WTC11 (cell line): ENCODE measurements around the gene PRKCZ. TPM values are rescaled to one million over a fixed set of nuclear protein-coding genes. Genes with fewer than 3 reads are reported as not detected.

Experiments
- ATAC-seq: fragments of 200-7000 bp; cut with Tn5 transposase; 2 replicates; pipeline ENCODE4 v1.10.0; 2021; ENCODE audit warnings: mild to moderate bottlenecking, moderate library complexity
- CTCF ChIA-PET: fragments of 300-600 bp; sonication (Branson Sonifier 250); formaldehyde crosslinking; loops from one replicate; lab custom pipeline; 2021; ENCODE audit warnings: antibody characterized with exemption; lab: Charles Lee
- POLR2A ChIA-PET: fragments of 350-600 bp; sonication (Branson Sonifier 250); formaldehyde crosslinking; loops from one replicate; lab custom pipeline; 2021; ENCODE audit warnings: antibody characterized with exemption; lab: Charles Lee
- DNase-seq: peaks from one replicate; pipeline ENCODE4 v3.0.0; 2021; ENCODE audit warnings: low spot score
- H3K27ac Mint-ChIP-seq: 2 replicates; pipeline ENCODE4 v1.8.0; 2021; ENCODE audit warnings: mixed read lengths
- H3K27me3 Mint-ChIP-seq: 2 replicates; pipeline ENCODE4 v1.8.0; 2021; ENCODE audit warnings: low read depth, mild to moderate bottlenecking, moderate library complexity, mixed read lengths
- H3K36me3 Mint-ChIP-seq: 2 replicates; pipeline ENCODE4 v1.8.0; 2021; ENCODE audit warnings: mixed read lengths
- H3K4me1 Mint-ChIP-seq: 2 replicates; pipeline ENCODE4 v1.8.0; 2022; ENCODE audit warnings: mixed read lengths
- H3K4me3 Mint-ChIP-seq: 2 replicates; pipeline ENCODE4 v1.8.0; 2021; ENCODE audit warnings: mild to moderate bottlenecking, moderate library complexity, mixed read lengths
- H3K9me3 Mint-ChIP-seq: 2 replicates; pipeline ENCODE4 v1.8.0; 2021; ENCODE audit warnings: mixed read lengths
- CREB1 ChIP-seq: sonication (generic); formaldehyde crosslinking; IDR thresholded peaks from 2 replicates; pipeline ENCODE4 v1.8.0; 2023; ENCODE audit warnings: mild to moderate bottlenecking, missing genetic modification reagents
- GABPB1 ChIP-seq: sonication (generic); formaldehyde crosslinking; IDR thresholded peaks from 2 replicates; pipeline ENCODE4 v1.8.1; 2023; ENCODE audit warnings: mild to moderate bottlenecking, missing genetic modification reagents
- HMGA2 ChIP-seq: fragments of 250-450 bp; sonication (Bioruptor Pico); IDR thresholded peaks from 2 replicates; pipeline ENCODE4 v1.4.0; 2021; ENCODE audit warnings: mild to moderate bottlenecking, moderate library complexity
- MXD4 ChIP-seq: fragments of 250-450 bp; sonication (Bioruptor Pico); IDR thresholded peaks from 2 replicates; pipeline ENCODE4 v1.8.0; 2021; ENCODE audit warnings: mild to moderate bottlenecking, moderate library complexity, borderline replicate concordance
- NR3C1 ChIP-seq: sonication (generic); formaldehyde crosslinking; conservative IDR thresholded peaks from 2 replicates; pipeline ENCODE4 v1.8.1; 2023; ENCODE audit warnings: low read depth, mild to moderate bottlenecking, missing genetic modification reagents
- OVOL2 ChIP-seq: fragments of 250-450 bp; sonication (Bioruptor Pico); IDR thresholded peaks from 2 replicates; pipeline ENCODE4 v1.9.0; 2021; ENCODE audit warnings: mild to moderate bottlenecking, borderline replicate concordance
- SOX15 ChIP-seq: fragments of 250-450 bp; sonication (Bioruptor Pico); IDR thresholded peaks from 2 replicates; pipeline ENCODE4 v1.9.0; 2021; ENCODE audit warnings: mild to moderate bottlenecking
- TCF7 ChIP-seq: sonication (generic); formaldehyde crosslinking; IDR thresholded peaks from 2 replicates; pipeline ENCODE4 v1.8.0; 2022; ENCODE audit warnings: mild to moderate bottlenecking, low read depth, missing genetic modification reagents, moderate library complexity
- TEAD4 ChIP-seq: sonication (generic); formaldehyde crosslinking; IDR thresholded peaks from 2 replicates; pipeline ENCODE4 v1.8.0; 2022; ENCODE audit warnings: mild to moderate bottlenecking, missing genetic modification reagents
- ZNF138 ChIP-seq: sonication (generic); formaldehyde crosslinking; conservative IDR thresholded peaks from 2 replicates; pipeline ENCODE4 v1.8.1; 2022; ENCODE audit warnings: mild to moderate bottlenecking, moderate library complexity, missing genetic modification reagents
- ZNF219 ChIP-seq: sonication (generic); formaldehyde crosslinking; IDR thresholded peaks from 2 replicates; pipeline ENCODE4 v1.8.0; 2023; ENCODE audit warnings: missing genetic modification reagents, mild to moderate bottlenecking, borderline replicate concordance
- ZNF232 ChIP-seq: sonication (generic); formaldehyde crosslinking; IDR thresholded peaks from 2 replicates; pipeline ENCODE4 v1.8.0; 2022; ENCODE audit warnings: mild to moderate bottlenecking, missing genetic modification reagents
- ZNF396 ChIP-seq: fragments of 250-450 bp; sonication (Bioruptor Pico); IDR thresholded peaks from 2 replicates; pipeline ENCODE4 v1.8.0; 2021; ENCODE audit warnings: mild to moderate bottlenecking, moderate library complexity, borderline replicate concordance
- total RNA-seq: library from RNA; stranded (reverse); gene quantifications from 3 replicates; pipeline ENCODE4 v1.2.3, GENCODE V29; 2021
- TF ChIP-seq, protein P1 (sequence below): fragments of 200-600 bp; IDR thresholded peaks from 2 replicates; pipeline ENCODE4 v1.8.0; 2022; ENCODE audit warnings: antibody characterized with exemption
- TF ChIP-seq, protein P2 (sequence below): sonication (generic); formaldehyde crosslinking; IDR thresholded peaks from 2 replicates; pipeline ENCODE4 v1.8.1; 2023; ENCODE audit warnings: mild to moderate bottlenecking, moderate library complexity, missing genetic modification reagents
- TF ChIP-seq, protein P3 (sequence below): fragments of 250-450 bp; sonication (Bioruptor Pico); conservative IDR thresholded peaks from 2 replicates; pipeline ENCODE4 v1.9.0; 2021; ENCODE audit warnings: mild to moderate bottlenecking
- TF ChIP-seq, protein P4 (sequence below): fragments of 250-450 bp; sonication (Bioruptor Pico); IDR thresholded peaks from 2 replicates; pipeline ENCODE4 v1.8.0; 2021; ENCODE audit warnings: mild to moderate bottlenecking
- TF ChIP-seq, protein P5 (sequence below): sonication (generic); formaldehyde crosslinking; IDR thresholded peaks from 2 replicates; pipeline ENCODE4 v1.8.0; 2023; ENCODE audit warnings: missing genetic modification reagents
- TF ChIP-seq, protein P6 (sequence below): sonication (generic); formaldehyde crosslinking; IDR thresholded peaks from 2 replicates; pipeline ENCODE4 v1.8.1; 2023; ENCODE audit warnings: mild to moderate bottlenecking, missing genetic modification reagents

The PRKCZ gene
- total RNA-seq, 1 experiment from 2014 or later = 52.5 TPM

DNA sequence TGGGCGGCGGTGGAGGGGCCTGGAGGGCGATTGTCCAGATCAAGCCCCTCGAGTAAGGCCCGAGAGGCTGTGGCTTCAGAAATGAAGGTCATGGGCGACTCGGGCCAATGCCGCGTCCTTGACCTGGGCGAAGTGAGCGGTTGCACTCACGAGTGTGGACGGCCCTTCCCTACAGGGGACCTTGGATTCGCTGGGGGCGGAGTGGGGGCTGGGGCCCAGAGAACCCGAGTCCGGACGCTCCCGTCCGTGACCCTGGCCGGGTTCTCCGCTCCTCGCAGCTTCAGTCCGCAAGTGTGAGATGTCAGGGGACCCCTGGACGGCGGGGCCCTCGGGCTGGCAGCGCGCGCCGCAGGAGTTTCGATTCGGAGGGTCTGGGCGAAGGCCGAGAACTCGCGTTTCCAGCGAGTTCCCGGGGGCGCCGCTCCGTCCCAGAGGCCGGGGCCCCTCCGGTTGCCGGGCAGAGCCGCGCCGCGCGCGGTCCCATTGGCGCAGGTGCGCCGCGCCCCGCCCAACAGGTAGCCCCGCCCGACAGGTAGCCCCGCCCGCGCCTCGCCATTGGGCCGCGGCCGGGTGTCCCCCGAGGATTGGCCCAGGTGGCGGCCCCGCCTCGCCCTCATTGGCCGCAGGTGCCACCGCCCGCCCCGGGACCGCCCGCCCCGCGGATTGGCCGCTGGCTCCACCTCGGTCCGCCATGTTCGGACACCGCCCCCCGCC is at the start of gene PRKCZ (continued):
- no peak for TF ChIP-seq GABPB1 (CRISPR knock-in tag)
- TF ChIP-seq, protein P1, sequence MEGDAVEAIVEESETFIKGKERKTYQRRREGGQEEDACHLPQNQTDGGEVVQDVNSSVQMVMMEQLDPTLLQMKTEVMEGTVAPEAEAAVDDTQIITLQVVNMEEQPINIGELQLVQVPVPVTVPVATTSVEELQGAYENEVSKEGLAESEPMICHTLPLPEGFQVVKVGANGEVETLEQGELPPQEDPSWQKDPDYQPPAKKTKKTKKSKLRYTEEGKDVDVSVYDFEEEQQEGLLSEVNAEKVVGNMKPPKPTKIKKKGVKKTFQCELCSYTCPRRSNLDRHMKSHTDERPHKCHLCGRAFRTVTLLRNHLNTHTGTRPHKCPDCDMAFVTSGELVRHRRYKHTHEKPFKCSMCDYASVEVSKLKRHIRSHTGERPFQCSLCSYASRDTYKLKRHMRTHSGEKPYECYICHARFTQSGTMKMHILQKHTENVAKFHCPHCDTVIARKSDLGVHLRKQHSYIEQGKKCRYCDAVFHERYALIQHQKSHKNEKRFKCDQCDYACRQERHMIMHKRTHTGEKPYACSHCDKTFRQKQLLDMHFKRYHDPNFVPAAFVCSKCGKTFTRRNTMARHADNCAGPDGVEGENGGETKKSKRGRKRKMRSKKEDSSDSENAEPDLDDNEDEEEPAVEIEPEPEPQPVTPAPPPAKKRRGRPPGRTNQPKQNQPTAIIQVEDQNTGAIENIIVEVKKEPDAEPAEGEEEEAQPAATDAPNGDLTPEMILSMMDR = no peak
- no peak for TF ChIP-seq TCF7
- no peak for TF ChIP-seq NR3C1 (CRISPR knock-in tag)
- TF ChIP-seq, protein P2, sequence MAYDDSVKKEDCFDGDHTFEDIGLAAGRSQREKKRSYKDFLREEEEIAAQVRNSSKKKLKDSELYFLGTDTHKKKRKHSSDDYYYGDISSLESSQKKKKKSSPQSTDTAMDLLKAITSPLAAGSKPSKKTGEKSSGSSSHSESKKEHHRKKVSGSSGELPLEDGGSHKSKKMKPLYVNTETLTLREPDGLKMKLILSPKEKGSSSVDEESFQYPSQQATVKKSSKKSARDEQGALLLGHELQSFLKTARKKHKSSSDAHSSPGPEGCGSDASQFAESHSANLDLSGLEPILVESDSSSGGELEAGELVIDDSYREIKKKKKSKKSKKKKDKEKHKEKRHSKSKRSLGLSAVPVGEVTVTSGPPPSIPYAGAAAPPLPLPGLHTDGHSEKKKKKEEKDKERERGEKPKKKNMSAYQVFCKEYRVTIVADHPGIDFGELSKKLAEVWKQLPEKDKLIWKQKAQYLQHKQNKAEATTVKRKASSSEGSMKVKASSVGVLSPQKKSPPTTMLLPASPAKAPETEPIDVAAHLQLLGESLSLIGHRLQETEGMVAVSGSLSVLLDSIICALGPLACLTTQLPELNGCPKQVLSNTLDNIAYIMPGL (CRISPR knock-in tag) = peak; percentile 57; the same call in 1 of the 2 replicates

DNA sequence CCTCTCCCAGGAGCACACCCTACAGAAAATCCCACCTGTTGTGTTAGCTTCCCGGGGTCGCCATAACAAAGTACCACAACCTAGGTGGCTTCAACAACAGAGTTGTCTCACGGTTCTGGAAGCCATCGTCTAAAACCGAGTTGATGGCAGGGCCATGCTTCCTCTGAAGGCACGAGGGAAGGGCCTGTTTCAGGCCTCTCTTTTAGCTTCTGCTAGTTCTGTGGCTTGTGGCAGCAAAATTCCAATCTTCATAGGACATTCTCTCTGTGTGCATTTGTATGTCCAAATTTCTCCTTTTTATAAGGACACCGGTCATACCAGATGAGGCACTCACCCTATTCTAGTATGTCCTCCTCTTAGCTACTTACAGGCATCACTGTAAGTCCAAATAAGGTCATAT is 49.8 kb upstream of the PRKCZ start:
- H3K4me3 Mint-ChIP-seq = no peak overlapping the region
- TF ChIP-seq, protein P3, sequence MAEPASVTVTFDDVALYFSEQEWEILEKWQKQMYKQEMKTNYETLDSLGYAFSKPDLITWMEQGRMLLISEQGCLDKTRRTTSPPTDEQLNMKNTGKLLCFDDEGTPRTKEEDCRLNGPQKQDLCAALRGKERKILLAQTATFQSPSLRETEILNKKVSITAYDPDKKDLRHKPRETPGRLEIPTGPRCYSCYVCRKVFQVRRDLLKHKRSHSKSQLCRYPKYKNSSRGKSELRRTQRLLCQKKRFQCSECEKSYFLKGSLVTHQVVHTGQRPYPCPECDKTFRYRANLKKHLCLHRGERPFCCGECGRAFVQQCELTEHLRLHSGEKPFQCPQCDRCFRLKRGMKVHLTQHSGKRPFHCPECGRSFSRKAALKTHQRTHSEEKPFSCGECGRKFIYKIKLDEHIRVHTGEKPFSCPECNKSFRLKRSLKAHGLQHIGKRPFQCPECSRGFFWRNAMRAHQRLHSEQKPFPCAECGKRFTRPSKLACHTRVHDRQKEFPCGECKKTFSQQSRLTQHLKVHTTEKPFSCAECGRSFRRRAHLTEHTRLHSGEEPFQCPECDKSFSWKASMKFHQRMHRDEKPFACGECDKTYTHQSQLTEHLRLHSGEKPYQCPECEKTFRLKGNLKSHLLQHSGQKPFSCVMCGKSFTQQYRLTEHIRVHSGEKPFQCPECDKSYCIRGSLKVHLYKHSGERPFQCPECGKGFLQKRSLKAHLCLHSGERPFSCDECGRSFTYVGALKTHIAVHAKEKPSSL = no peak
- TF ChIP-seq, protein P4, sequence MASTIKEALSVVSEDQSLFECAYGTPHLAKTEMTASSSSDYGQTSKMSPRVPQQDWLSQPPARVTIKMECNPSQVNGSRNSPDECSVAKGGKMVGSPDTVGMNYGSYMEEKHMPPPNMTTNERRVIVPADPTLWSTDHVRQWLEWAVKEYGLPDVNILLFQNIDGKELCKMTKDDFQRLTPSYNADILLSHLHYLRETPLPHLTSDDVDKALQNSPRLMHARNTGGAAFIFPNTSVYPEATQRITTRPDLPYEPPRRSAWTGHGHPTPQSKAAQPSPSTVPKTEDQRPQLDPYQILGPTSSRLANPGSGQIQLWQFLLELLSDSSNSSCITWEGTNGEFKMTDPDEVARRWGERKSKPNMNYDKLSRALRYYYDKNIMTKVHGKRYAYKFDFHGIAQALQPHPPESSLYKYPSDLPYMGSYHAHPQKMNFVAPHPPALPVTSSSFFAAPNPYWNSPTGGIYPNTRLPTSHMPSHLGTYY (CRISPR knock-in tag) = no peak
- TF ChIP-seq OVOL2 (CRISPR knock-in tag) (no peak), ZNF219 (CRISPR knock-in tag) (no peak), ZNF138 (no peak), SOX15 (no peak), TEAD4 (CRISPR knock-in tag) (no peak), MXD4 (no peak)
- no peak overlapping the region for H3K27ac Mint-ChIP-seq
- H3K4me1 Mint-ChIP-seq = peaks cover 3% of the 10 kb centered on the region; the same call in 1 of the 2 replicates
- no peaks in the 10 kb centered on the region for H3K36me3 Mint-ChIP-seq
- DNase-seq (no peak), ATAC-seq (no peak)
- ChIA-PET CTCF (interaction anchor here (1.0 to 1.6 kb wide), 3 partner anchors 40 to 91 kb away, joined by 3 to 7 read pairs (median 4); no protein-coding TSS in a partner anchor), POLR2A (interaction anchor here (0.6 kb wide), 2 partner anchors 62 to 140 kb away, joined by 3 read pairs; no protein-coding TSS in a partner anchor)
- H3K27me3 Mint-ChIP-seq = no peaks in the 10 kb centered on the region; the same call in 1 of the 2 replicates
- no peaks in the 10 kb centered on the region for H3K9me3 Mint-ChIP-seq

DNA sequence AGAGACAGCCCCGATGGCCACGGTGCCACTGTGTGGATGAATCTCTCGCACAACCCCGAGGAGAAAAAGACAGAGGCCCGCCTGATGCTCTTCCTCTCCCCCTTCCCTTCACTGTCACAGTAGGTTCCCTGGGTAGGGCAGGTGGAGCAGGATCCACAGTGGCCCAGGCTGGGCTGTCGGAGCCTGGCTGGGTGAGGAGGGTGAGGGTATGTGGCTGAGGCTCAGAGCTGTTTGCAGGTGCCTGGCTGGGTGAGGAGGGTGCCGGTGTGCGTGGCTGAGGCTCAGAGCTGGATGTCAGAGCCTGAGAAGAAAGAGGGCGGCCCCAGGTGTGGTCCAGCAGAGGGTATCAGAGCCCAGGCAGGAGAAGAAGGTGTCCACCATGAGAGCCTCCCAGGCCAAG is 49.4 kb upstream of the PRKCZ start:
- H3K27me3 Mint-ChIP-seq = no peaks in the 10 kb centered on the region; the same call in 1 of the 2 replicates
- H3K36me3 Mint-ChIP-seq = no peaks in the 10 kb centered on the region
- no peak overlapping the region for H3K27ac Mint-ChIP-seq
- peaks cover 3% of the 10 kb centered on the region; the same call in 1 of the 2 replicates for H3K4me1 Mint-ChIP-seq
- DNase-seq (no peak), ATAC-seq (no peak)
- POLR2A ChIA-PET = interaction anchor here (0.6 kb wide), 2 partner anchors 62 to 140 kb away, joined by 3 read pairs; no protein-coding TSS in a partner anchor
- no peak overlapping the region for H3K4me3 Mint-ChIP-seq
- CTCF ChIA-PET = interaction anchor here (1.0 to 1.6 kb wide), 4 partner anchors 40 to 92 kb away, joined by 3 to 7 read pairs (median 4); no protein-coding TSS in a partner anchor
- no peaks in the 10 kb centered on the region for H3K9me3 Mint-ChIP-seq
- TF ChIP-seq, protein P3 = no peak
- TF ChIP-seq ZNF396 (CRISPR knock-in tag) (no peak), CREB1 (no peak), HMGA2 (CRISPR knock-in tag) (no peak), TEAD4 (CRISPR knock-in tag) (no peak), ZNF232 (CRISPR knock-in tag) (no peak), OVOL2 (CRISPR knock-in tag) (no peak)
- TF ChIP-seq, protein P5, sequence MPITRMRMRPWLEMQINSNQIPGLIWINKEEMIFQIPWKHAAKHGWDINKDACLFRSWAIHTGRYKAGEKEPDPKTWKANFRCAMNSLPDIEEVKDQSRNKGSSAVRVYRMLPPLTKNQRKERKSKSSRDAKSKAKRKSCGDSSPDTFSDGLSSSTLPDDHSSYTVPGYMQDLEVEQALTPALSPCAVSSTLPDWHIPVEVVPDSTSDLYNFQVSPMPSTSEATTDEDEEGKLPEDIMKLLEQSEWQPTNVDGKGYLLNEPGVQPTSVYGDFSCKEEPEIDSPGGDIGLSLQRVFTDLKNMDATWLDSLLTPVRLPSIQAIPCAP = no peak
- TF ChIP-seq, protein P6, sequence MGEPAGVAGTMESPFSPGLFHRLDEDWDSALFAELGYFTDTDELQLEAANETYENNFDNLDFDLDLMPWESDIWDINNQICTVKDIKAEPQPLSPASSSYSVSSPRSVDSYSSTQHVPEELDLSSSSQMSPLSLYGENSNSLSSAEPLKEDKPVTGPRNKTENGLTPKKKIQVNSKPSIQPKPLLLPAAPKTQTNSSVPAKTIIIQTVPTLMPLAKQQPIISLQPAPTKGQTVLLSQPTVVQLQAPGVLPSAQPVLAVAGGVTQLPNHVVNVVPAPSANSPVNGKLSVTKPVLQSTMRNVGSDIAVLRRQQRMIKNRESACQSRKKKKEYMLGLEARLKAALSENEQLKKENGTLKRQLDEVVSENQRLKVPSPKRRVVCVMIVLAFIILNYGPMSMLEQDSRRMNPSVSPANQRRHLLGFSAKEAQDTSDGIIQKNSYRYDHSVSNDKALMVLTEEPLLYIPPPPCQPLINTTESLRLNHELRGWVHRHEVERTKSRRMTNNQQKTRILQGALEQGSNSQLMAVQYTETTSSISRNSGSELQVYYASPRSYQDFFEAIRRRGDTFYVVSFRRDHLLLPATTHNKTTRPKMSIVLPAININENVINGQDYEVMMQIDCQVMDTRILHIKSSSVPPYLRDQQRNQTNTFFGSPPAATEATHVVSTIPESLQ (CRISPR knock-in tag) = no peak
